GM12872 (cell line): Measurements from ENCODE around the gene RTN4.

ENCODE experiments used
- CTCF ChIP-seq: IDR thresholded peaks from 3 replicates; pipeline ENCODE4 v1.5.1; 2011; ENCODE audit warnings: low read depth, mild to moderate bottlenecking, low read length, moderate library complexity; ENCODE audit not compliant: insufficient read depth

RTN4 gene

GRCh38 chr2:54956111-54956627 is 94.1 kb downstream of the RTN4 start:
- TF ChIP-seq CTCF = no peak

- no peak for TF ChIP-seq CTCF
These were observed 94.7 kb downstream of the RTN4 start for GRCh38 chr2:54955358-54956110.

- no peak for TF ChIP-seq CTCF
These were observed 95.4 kb downstream of the RTN4 start for GRCh38 chr2:54954705-54955357.

- TF ChIP-seq CTCF = no peak
These were observed 96.1 kb downstream of the RTN4 start for GRCh38 chr2:54954158-54954557.

- no peak for TF ChIP-seq CTCF
These were observed 97.2 kb downstream of the RTN4 start for GRCh38 chr2:54952978-54953456.

DNA sequence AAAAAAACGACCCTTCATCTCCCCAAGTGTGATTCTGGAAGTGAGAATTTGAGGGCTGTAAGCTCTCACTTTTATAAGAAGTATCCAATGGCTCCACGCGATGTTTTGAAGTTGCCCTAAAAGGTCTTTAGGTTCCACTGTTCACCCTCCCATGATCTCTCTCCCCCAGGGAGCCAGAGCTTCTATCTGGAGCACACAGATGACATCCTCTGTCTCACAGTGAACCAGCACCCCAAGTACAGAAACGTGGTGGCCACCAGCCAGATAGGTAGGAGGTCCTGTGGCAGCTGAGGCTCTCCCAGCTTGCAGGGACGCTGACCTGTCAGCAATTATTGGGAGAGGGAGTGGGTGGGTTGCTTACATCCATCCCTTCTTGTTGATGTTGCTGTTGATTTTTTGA is 97.8 kb downstream of the RTN4 start:
- no peak for TF ChIP-seq CTCF

DNA sequence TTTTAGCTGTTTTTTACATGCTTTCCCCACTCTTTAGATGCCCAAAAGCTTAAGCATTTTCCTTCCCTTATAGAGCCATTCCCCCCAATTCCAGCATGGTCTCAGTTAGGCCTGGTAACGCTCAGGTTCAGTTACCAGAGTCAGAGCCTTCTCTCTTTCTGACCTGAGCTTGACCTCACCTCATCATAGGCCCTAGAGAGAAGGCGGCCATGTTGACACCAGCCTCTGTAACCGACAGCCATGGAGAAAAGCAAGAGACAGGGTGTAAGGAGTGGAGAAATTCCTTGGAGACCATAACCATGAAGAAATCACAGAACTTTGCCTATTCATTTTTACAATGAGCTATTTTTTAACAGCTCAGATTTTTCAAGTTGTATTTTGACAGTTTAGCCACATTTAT is 99.4 kb downstream of the RTN4 start:
- TF ChIP-seq CTCF = no peak
